ELR (cell line): ENCODE data around the gene ANK2.

Experiments
- DNase-seq: peaks from one replicate; pipeline ENCODE4 v3.0.0-alpha.2; 2015; ENCODE audit warnings: low read depth

ANK2 gene

DNA sequence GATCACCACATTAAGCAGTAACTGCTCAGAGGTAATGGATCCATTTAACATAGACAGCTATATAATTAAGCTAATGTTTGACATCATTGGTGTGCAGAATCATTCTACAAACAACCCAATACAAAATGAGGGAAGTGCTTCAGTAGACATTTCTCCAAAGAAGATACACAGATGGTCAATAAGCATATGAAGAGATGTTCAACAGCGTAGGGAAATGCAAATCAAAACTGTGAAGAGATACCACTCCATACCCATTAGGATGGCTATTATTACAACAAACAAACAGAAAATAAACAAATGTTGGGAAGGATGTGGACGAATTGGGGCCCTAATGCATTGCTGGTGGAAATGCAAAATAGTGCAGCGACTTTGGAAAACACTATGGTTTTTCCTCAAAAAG, 294.6 kb downstream of the ANK2 start:
- DNase-seq, result no peak

- no peak for DNase-seq
Observed at GRCh38 chr4:113347245-113347644, 297.8 kb downstream of the ANK2 start.

DNA sequence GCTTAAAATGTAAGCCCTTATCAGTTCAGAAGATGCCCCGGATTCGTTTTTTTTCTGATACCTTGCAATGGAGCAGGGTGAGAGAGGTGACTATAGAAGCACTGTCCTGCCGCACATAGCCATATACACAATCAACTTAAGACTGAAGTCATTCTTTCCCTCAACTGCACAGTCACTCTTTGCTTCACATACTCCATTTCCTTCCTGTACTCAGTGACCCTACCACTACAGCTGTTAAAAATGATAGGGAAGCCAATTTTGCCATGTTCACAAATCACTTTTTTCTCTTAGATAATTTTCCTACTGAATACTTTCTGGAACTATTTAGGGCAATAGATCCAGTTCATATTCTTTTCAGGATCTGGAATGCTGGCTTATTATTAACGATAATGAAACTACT, 300.0 kb downstream of the ANK2 start:
- no peak for DNase-seq

- peak; percentile 3 for DNase-seq
Observed at GRCh38 chr4:113350576-113350975, 301.1 kb downstream of the ANK2 start.

- peak; percentile 85 for DNase-seq
Observed at GRCh38 chr4:113355550-113356371, 306.3 kb downstream of the ANK2 start.

DNA sequence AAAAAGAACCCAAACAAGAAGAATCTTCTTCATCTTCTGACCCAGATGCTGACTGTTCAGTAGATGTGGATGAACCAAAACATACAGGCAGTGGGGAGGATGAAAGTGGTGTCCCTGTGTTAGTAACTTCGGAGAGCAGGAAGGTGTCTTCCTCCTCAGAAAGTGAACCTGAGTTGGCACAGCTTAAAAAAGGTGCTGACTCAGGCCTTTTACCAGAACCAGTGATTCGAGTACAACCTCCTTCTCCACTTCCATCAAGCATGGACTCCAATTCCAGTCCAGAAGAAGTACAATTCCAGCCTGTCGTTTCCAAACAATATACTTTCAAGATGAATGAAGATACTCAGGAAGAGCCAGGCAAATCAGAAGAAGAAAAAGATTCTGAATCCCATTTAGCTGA, 307.0 kb downstream of the ANK2 start:
- DNase-seq, result no peak

- DNase-seq, result peak; percentile 47
Observed at GRCh38 chr4:113358784-113359183, 309.3 kb downstream of the ANK2 start.

DNA sequence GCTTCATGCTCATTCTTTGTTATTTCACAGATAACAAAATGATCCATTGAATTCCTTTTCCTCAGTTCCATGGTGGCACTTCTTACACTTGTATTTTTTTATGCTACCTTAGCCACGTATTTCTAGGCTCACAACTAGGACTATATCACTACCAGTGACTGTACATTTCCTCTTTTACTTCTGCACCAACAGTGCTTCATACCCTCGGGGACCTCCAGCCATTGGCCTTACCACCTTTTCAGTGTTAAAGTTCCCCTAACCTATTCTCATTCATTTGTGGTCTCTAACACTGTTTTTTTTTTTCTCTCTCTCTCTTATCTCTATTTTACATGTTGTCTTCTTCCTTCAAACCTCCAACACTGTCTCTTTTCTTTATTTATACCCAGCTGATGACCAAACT, 315.9 kb downstream of the ANK2 start:
- DNase-seq, result no peak

DNA sequence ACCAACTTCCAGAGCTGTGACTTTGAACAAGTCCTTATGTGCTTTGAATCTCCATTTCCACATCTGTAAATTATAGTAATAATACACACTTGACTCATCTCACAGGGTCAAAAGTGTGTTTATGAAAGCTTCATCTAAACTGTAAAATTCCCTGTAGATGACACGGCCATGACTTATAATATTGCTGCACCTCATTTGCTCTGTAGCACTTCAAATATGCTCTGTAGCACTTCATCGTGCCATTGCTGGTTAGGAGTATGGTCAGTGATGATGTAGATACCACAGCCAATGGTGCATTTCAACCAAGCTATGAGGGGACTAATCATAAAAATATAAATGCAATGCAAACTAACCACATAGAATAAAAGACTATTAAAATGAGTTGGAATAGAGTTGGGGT, 318.6 kb downstream of the ANK2 start:
- DNase-seq, result peak; percentile 74

DNA sequence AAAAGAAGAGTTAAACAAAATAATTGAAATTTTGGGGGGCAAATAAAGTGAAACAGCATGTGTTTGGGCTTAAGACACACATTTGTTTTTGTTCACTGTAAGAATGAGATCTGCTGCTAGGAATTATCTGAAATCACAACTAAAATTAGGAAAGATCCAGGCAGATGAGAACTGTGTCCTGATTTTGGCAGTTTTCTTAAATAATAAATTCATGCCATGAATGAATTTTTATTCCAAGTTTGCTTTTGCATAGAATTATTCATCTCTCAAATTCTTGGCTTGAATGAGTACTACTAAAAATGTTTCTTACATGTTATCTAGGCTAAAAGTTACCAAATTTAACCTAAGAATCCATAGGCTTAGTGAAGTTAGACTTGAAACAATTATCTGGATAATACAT, 321.7 kb downstream of the ANK2 start:
- no peak for DNase-seq

GRCh38 chr4:113375964-113376666, 326.7 kb downstream of the ANK2 start:
- DNase-seq, result no peak

GRCh38 chr4:113378836-113379235, 329.4 kb downstream of the ANK2 start:
- no peak for DNase-seq

DNA sequence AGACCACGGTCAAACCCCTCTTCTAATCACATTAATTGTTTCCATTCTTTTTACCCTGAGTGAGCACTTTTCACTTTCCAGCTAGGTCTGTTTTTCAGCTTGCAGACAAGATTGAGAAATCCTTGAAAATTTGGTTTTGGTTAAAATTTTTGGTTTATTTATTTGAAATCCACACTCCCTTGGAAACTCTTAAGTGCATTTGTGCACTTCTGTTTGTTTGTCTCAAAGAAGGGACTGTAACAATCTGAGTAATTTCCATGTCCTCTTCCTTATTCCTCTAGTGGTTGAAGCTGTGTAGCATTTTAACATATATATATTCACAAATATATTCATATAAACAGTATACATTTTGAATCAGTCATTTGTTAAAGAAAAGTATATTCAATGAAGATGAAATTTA, 333.3 kb downstream of the ANK2 start:
- no peak for DNase-seq

GRCh38 chr4:113383111-113383785, 333.8 kb downstream of the ANK2 start:
- DNase-seq, result peak; percentile 46

GRCh38 chr4:113384600-113384999, 335.1 kb downstream of the ANK2 start:
- DNase-seq, result peak; percentile 81

DNA sequence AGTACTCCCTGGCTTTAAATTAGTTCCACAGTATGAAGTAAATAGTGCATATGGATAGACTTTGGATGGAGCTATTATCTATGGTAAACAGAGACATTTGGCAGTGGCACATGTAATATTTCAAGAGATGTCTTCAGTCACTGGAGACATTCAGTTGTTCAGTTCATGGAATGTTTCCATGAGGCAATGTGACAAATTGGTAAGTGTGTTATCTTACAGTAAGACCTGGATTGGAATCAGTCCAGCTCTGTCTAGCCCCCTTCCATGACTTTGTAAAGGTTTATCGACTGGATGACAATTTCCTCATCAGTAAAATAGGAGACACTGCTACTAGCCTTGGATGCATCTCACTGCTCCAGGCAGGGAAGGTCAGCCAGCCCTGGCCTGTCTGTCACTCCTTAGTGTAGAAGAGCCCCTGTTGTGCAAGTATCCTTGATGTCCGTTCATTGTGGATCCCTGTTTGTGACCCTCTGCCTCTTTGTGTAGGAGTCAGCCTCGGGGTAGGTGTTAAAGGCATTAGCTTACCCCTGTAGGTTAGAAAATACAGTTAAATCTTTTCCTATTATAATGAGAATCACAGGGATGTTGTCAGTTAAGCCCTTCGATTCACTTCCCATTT, 335.9 kb downstream of the ANK2 start:
- no peak for DNase-seq

- DNase-seq, result no peak
Observed at GRCh38 chr4:113389160-113389559, 339.7 kb downstream of the ANK2 start.

GRCh38 chr4:113390850-113391249, 341.4 kb downstream of the ANK2 start:
- no peak for DNase-seq

- DNase-seq, result no peak
Observed at GRCh38 chr4:113394108-113394729, 344.8 kb downstream of the ANK2 start.

- DNase-seq, result peak; percentile 83
Observed at GRCh38 chr4:113394730-113395530, 345.5 kb downstream of the ANK2 start.

GRCh38 chr4:113397114-113397701, 347.8 kb downstream of the ANK2 start:
- no peak for DNase-seq
